Measurements from ENCODE around the gene BNIP5. TPM values are rescaled to one million over a fixed set of nuclear protein-coding genes. Genes with fewer than 3 reads are reported as not detected.

Gene BNIP5
- total RNA-seq, 1 experiment from 2014 or later = not detected

- in situ Hi-C loops (cut with HindIII; ENCODE audit: low sequenced_read_pairs) = no loop called here
These were observed 27.5 kb downstream of the BNIP5 start for GRCh38 chr6:36309203-36309602.

GRCh38 chr6:36308514-36308913 is 28.2 kb downstream of the BNIP5 start:
- in situ Hi-C loops (cut with HindIII; ENCODE audit: low sequenced_read_pairs) = no loop called here
- DNase-seq (ENCODE audit: low spot score) = no peak

More at GRCh38 chr6:36309203-36309602, 27.5 kb downstream of the BNIP5 start:
- no peak for DNase-seq (ENCODE audit: low spot score)

- DNase-seq (ENCODE audit: low spot score) = no peak
These were observed 30.3 kb downstream of the BNIP5 start for GRCh38 chr6:36306375-36306774.

GRCh38 chr6:36305885-36306284 is 30.8 kb downstream of the BNIP5 start:
- in situ Hi-C loops (cut with HindIII; ENCODE audit: low sequenced_read_pairs) = no loop called here
- DNase-seq (ENCODE audit: low spot score) = no peak

More at GRCh38 chr6:36306375-36306774, 30.3 kb downstream of the BNIP5 start:
- in situ Hi-C loops (cut with HindIII; ENCODE audit: low sequenced_read_pairs) = no loop called here

- in situ Hi-C loops (cut with HindIII; ENCODE audit: low sequenced_read_pairs) = no loop called here
- peak; percentile 83 for DNase-seq (ENCODE audit: low spot score)
These were observed 34.3 kb downstream of the BNIP5 start for GRCh38 chr6:36302227-36302976.

GRCh38 chr6:36301781-36302180 is 34.9 kb downstream of the BNIP5 start:
- DNase-seq (ENCODE audit: low spot score) = no peak
- in situ Hi-C loops (cut with HindIII; ENCODE audit: low sequenced_read_pairs) = no loop called here

GRCh38 chr6:36301085-36301658 is 35.5 kb downstream of the BNIP5 start:
- in situ Hi-C loops (cut with HindIII; ENCODE audit: low sequenced_read_pairs) = no loop called here
- no peak for DNase-seq (ENCODE audit: low spot score)

GRCh38 chr6:36298027-36298426 is 38.7 kb downstream of the BNIP5 start:
- no peak for DNase-seq (ENCODE audit: low spot score)

GRCh38 chr6:36297511-36297910 is 39.2 kb downstream of the BNIP5 start:
- in situ Hi-C loops (cut with HindIII; ENCODE audit: low sequenced_read_pairs) = no loop called here
- DNase-seq (ENCODE audit: low spot score) = no peak

More at GRCh38 chr6:36298027-36298426, 38.7 kb downstream of the BNIP5 start:
- in situ Hi-C loops (cut with HindIII; ENCODE audit: low sequenced_read_pairs) = no loop called here

GRCh38 chr6:36297051-36297450 is 39.6 kb downstream of the BNIP5 start:
- in situ Hi-C loops (cut with HindIII; ENCODE audit: low sequenced_read_pairs) = no loop called here
- no peak for DNase-seq (ENCODE audit: low spot score)

- DNase-seq (ENCODE audit: low spot score) = no peak
- in situ Hi-C loops (cut with HindIII; ENCODE audit: low sequenced_read_pairs) = no loop called here
These were observed 40.4 kb downstream of the BNIP5 start for GRCh38 chr6:36296240-36296639.

GRCh38 chr6:36292170-36292569 is 44.5 kb downstream of the BNIP5 start:
- in situ Hi-C loops (cut with HindIII; ENCODE audit: low sequenced_read_pairs) = no loop called here
- DNase-seq (ENCODE audit: low spot score) = no peak

GRCh38 chr6:36290668-36291620 is 45.7 kb downstream of the BNIP5 start:
- DNase-seq (ENCODE audit: low spot score) = no peak
- in situ Hi-C loops (cut with HindIII; ENCODE audit: low sequenced_read_pairs) = no loop called here

- no peak for DNase-seq (ENCODE audit: low spot score)
- in situ Hi-C loops (cut with HindIII; ENCODE audit: low sequenced_read_pairs) = no loop called here
These were observed 47.3 kb downstream of the BNIP5 start for GRCh38 chr6:36289281-36289878.

GRCh38 chr6:36286858-36287257 is 49.8 kb downstream of the BNIP5 start:
- no peak for DNase-seq (ENCODE audit: low spot score)
- in situ Hi-C loops (cut with HindIII; ENCODE audit: low sequenced_read_pairs) = no loop called here

- peak; percentile 1 for DNase-seq (ENCODE audit: low spot score)
- in situ Hi-C loops (cut with HindIII; ENCODE audit: low sequenced_read_pairs) = no loop called here
These were observed 50.9 kb downstream of the BNIP5 start for GRCh38 chr6:36285797-36286196.

- in situ Hi-C loops (cut with HindIII; ENCODE audit: low sequenced_read_pairs) = no loop called here
- DNase-seq (ENCODE audit: low spot score) = peak; percentile 57
These were observed 51.5 kb downstream of the BNIP5 start for GRCh38 chr6:36285187-36285671.

- in situ Hi-C loops (cut with HindIII; ENCODE audit: low sequenced_read_pairs) = no loop called here
These were observed 52.3 kb downstream of the BNIP5 start for GRCh38 chr6:36284359-36284758.

GRCh38 chr6:36283608-36284007 is 53.1 kb downstream of the BNIP5 start:
- DNase-seq (ENCODE audit: low spot score) = no peak
- in situ Hi-C loops (cut with HindIII; ENCODE audit: low sequenced_read_pairs) = no loop called here

More at GRCh38 chr6:36284359-36284758, 52.3 kb downstream of the BNIP5 start:
- no peak for DNase-seq (ENCODE audit: low spot score)

All from G401 (cell line).